Measurements from ENCODE around the gene PPFIA1.

DNA sequence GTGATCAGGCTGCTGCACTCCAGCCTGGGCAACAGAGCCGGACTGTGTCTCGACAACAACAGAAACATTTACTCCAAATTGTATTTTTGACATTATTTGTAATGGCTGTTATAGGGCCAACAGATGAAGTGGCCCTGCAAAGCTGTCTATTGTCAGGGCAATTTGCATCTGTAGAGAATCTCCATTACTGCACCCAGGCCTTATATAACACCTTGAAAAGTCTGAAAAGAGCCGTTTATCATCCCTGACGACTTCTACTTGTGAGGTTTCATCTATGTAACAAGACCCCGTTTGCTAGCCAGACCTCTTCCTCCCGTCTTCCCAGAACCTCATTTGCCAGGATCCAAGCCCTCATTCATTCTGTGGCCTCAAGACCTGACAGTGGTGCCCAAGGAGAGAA, 118.7 kb downstream of the PPFIA1 start:
- TF ChIP-seq POLR2A (IDR thresholded peaks at IDR 0.05; ENCODE audit: low read length): no peak
- TF ChIP-seq GATA1 (IDR thresholded peaks at IDR 0.05; ENCODE audit: low read depth, low read length): no peak
